ENCODE measurements around the gene IFT20. TPM values are rescaled to one million over a fixed set of nuclear protein-coding genes. Genes with fewer than 3 reads are reported as not detected.
A peak's percentile ranks its signal among the peaks of the same experiment; 100 is the strongest.

IFT20 gene
- polyA plus RNA-seq, 2 of the 4 experiments (the other 2 are of a cell fraction) = 56.8 to 72.1 TPM

GRCh38 chr17:28315846-28316705, 19.2 kb downstream of the IFT20 start:
- no peak for DNase-seq (ENCODE audit: low read depth in 1 of 2, low spot score in 1 of 2)
- 81% methylated on average over 4 of the region's 4 CpGs for WGBS (ENCODE audit: missing lambda C conversion rate)
- TF ChIP-seq MAFK (IDR thresholded peaks at IDR 0.05; ENCODE audit: partially characterized antibody) (peak; percentile 81), TP53 (CRISPR knock-in tag; IDR thresholded peaks at IDR 0.05) (no peak), EHMT2 (IDR thresholded peaks at IDR 0.05; ENCODE audit: low read depth) (no peak)
- ATAC-seq = no peak
- Histone ChIP-seq H3K4me2 (no peak overlapping the region), H3K4me1 (peaks cover 36% of the 10 kb centered on the region), H3K9me3 (no peaks in the 10 kb centered on the region), H3K27ac (no peak overlapping the region), H3K4me3 (no peak overlapping the region)
- ChIA-PET POLR2A (no interaction called here), CTCF (interaction anchor here (1.0 to 2.6 kb wide), 3 partner anchors 12 to 85 kb away, joined by 3 to 10 read pairs (median 4); no protein-coding TSS in a partner anchor)
- FAIRE-seq = no peak

- POLR2A ChIA-PET = interaction anchor here (0.8 kb wide), 1 partner anchor 22 kb away, joined by 3 read pairs; the partner anchor contains the start of genes IFT20 and TNFAIP1
These were observed 21.4 kb downstream of the IFT20 start for GRCh38 chr17:28313841-28314240.

GRCh38 chr17:28306954-28307401, 28.3 kb downstream of the IFT20 start:
- DNase-seq (ENCODE audit: low read depth in 1 of 2, low spot score in 1 of 2) = no peak
- Histone ChIP-seq H3K4me1 (peaks cover 1% of the 10 kb centered on the region; the same call in 2 of the 3 replicates), H3K4me3 (no peak overlapping the region), H3K4me2 (no peak overlapping the region), H3K9me3 (no peaks in the 10 kb centered on the region), H3K27ac (no peak overlapping the region)
- POLR2A ChIA-PET = no interaction called here
- CTCF ChIA-PET = interaction anchor here (0.9 to 1.0 kb wide), 2 partner anchors 23 to 55 kb away, joined by 3 read pairs; no protein-coding TSS in a partner anchor
- WGBS (ENCODE audit: missing lambda C conversion rate) = 94% methylated on average over 13 of the region's 38 CpGs
- TF ChIP-seq ZC3H11A (IDR thresholded peaks at IDR 0.05) (no peak), ELK1 (IDR thresholded peaks at IDR 0.05; ENCODE audit: low read depth, low read length) (no peak), MAX (IDR thresholded peaks at IDR 0.05) (no peak)
- no peak for ATAC-seq
- FAIRE-seq = no peak

More at GRCh38 chr17:28313841-28314240, 21.4 kb downstream of the IFT20 start:
- H3K9me3 ChIP-seq = no peaks in the 10 kb centered on the region
- DNase-seq (ENCODE audit: low read depth in 1 of 2, low spot score in 1 of 2) (no peak), FAIRE-seq (no peak), ATAC-seq (no peak)
- CTCF ChIA-PET = interaction anchor here (1.7 to 1.9 kb wide), 2 partner anchors 11 to 63 kb away, joined by 6 read pairs; no protein-coding TSS in a partner anchor
- WGBS (ENCODE audit: missing lambda C conversion rate) = 87% methylated on average over 2 of the region's 2 CpGs
- TF ChIP-seq ZNF302 (CRISPR knock-in tag; IDR thresholded peaks at IDR 0.05) (no peak), POLR2AphosphoS2 (conservative IDR thresholded peaks at IDR 0.05; ENCODE audit: low read length) (no peak), NFE2L2 (conservative IDR thresholded peaks at IDR 0.05; ENCODE audit: low read length) (no peak)
- no peak overlapping the region for H3K27ac ChIP-seq
- peaks cover 22% of the 10 kb centered on the region for H3K4me1 ChIP-seq
- H3K4me2 ChIP-seq = no peak overlapping the region
- H3K4me3 ChIP-seq = no peak overlapping the region

- ChIA-PET CTCF (interaction anchor here (0.6 to 1.8 kb wide), 8 partner anchors 12 to 131 kb away, joined by 3 to 5 read pairs (median 3); partner anchors contain the start of gene TNFAIP1), POLR2A (no interaction called here)
- DNase-seq (ENCODE audit: low read depth in 1 of 2, low spot score in 1 of 2) (no peak), ATAC-seq (no peak), FAIRE-seq (no peak)
- H3K27ac ChIP-seq = no peak overlapping the region
- H3K4me2 ChIP-seq = no peak overlapping the region
- H3K4me1 ChIP-seq = no peaks in the 10 kb centered on the region
- H3K9me3 ChIP-seq = no peaks in the 10 kb centered on the region
- 73% methylated on average over 3 of the region's 3 CpGs for WGBS (ENCODE audit: missing lambda C conversion rate)
- H3K4me3 ChIP-seq = no peak overlapping the region
- TF ChIP-seq BCL3 (IDR thresholded peaks at IDR 0.05) = no peak
- TF ChIP-seq EP300 (IDR thresholded peaks at IDR 0.05) = no peak
- TF ChIP-seq MAX (IDR thresholded peaks at IDR 0.05) = no peak
- TF ChIP-seq PHF8 (IDR thresholded peaks at IDR 0.05; ENCODE audit: borderline replicate concordance, low read depth) = no peak
- no peak for TF ChIP-seq HOXB5 (CRISPR knock-in tag; IDR thresholded peaks at IDR 0.05)
- no peak for TF ChIP-seq USF2 (IDR thresholded peaks at IDR 0.05)
- no peak for TF ChIP-seq CBX2 (IDR thresholded peaks at IDR 0.05; ENCODE audit: borderline replicate concordance, low read depth)
- TF ChIP-seq GATA3 (IDR thresholded peaks at IDR 0.05; ENCODE audit: borderline replicate concordance) = no peak
- TF ChIP-seq MAZ (IDR thresholded peaks at IDR 0.05; ENCODE audit: borderline replicate concordance, low read depth, low read length) = no peak
- no peak for TF ChIP-seq ZFP36 (IDR thresholded peaks at IDR 0.05; ENCODE audit: borderline replicate concordance, partially characterized antibody)
- TF ChIP-seq FOSL2 (IDR thresholded peaks at IDR 0.05) = no peak
- TF ChIP-seq FOSL2 (CRISPR knock-in tag; IDR thresholded peaks at IDR 0.05) = no peak
- no peak for TF ChIP-seq EHMT2 (IDR thresholded peaks at IDR 0.05; ENCODE audit: low read depth)
- TF ChIP-seq CTCF (IDR thresholded peaks at IDR 0.05) = no peak
- no peak for TF ChIP-seq MAFK (IDR thresholded peaks at IDR 0.05; ENCODE audit: partially characterized antibody)
- TF ChIP-seq ESRRA (IDR thresholded peaks at IDR 0.05; ENCODE audit: borderline replicate concordance, low read length) = no peak
- TF ChIP-seq RARB (CRISPR knock-in tag; IDR thresholded peaks at IDR 0.05) = no peak
- no peak for TF ChIP-seq ZC3H11A (IDR thresholded peaks at IDR 0.05)
These were observed 36.8 kb downstream of the IFT20 start for GRCh38 chr17:28298449-28298848.
